H1 (cell line): ENCODE results near the gene PARD6B. TPM values are rescaled to one million over a fixed set of nuclear protein-coding genes. Genes with fewer than 3 reads are reported as not detected.

Experiments used
- ASH2L ChIP-seq: fragments of 200-600, 300-600 bp; sonication (generic); IDR thresholded peaks from one replicate; pipeline ENCODE4 v1.7.1; 2017; ENCODE audit warnings: low read length
- CHD1 ChIP-seq: IDR thresholded peaks from 2 replicates; pipeline ENCODE4 v1.6.1; 2012; ENCODE audit warnings: low read depth, low read length, improper control_type of control experiment
- CREB1 ChIP-seq: IDR thresholded peaks from 2 replicates; pipeline ENCODE4 v1.6.1; 2012; ENCODE audit warnings: inconsistent platforms
- JUN ChIP-seq: IDR thresholded peaks from 2 replicates; pipeline ENCODE4 v1.6.1; 2011; ENCODE audit warnings: low read depth, mild to moderate bottlenecking, improper control_type of control experiment, low read length
- RBBP5 ChIP-seq: IDR thresholded peaks from 2 replicates; pipeline ENCODE4 v1.7.1; 2012; ENCODE audit warnings: low read depth, mild to moderate bottlenecking, inconsistent platforms, low read length, moderate library complexity, borderline replicate concordance
- RNF2 ChIP-seq: fragments of 200-900, 300-1000 bp; sonication (generic); IDR thresholded peaks from 2 replicates; pipeline ENCODE4 v1.7.1; 2016; ENCODE audit warnings: borderline replicate concordance, low read depth, mild to moderate bottlenecking, antibody characterized with exemption, low read length; ENCODE audit not compliant: poor library complexity, severe bottlenecking; ENCODE audit errors: missing control alignments
- TAF1 ChIP-seq: IDR thresholded peaks from 2 replicates; pipeline ENCODE4 v1.6.1; 2011; ENCODE audit warnings: mild to moderate bottlenecking, low read depth, low read length
- TEAD4 ChIP-seq: IDR thresholded peaks from 2 replicates; pipeline ENCODE4 v1.6.1; 2012; ENCODE audit warnings: low read depth, low read length, inconsistent platforms, mixed read lengths
- ZNF274 ChIP-seq: IDR thresholded peaks from 2 replicates; pipeline ENCODE4 v1.7.0; 2012; ENCODE audit warnings: low read length, borderline replicate concordance; ENCODE audit errors: extremely low read depth
- polyA plus RNA-seq, 7 experiments: library from polyadenylated mRNA; depleted of rRNA in 3 of 7; stranded (reverse) in 5 of 7; unstranded in 2 of 7; fragments of >200 nt in 5 of 7; fragments of 200-250 nt in 2 of 7; gene quantifications; 1 replicate in 5 of 7; 2 replicates in 1 of 7; 4 replicates in 1 of 7; pipeline versions ENCODE4 v1.2.1 to v1.2.3, GENCODE V29; 2011 to 2013; ENCODE audit warnings: missing spikeins in 2 of 7, mixed read lengths in 2 of 7
- total RNA-seq: library from RNA; stranded (reverse); fragmentation: NEBNext Ultra II Directional; extraction: Animal tissue kit (Norgen Biotek cat#: 25700); gene quantifications from 2 replicates; pipeline ENCODE4 v1.2.1, GENCODE V29; 2021

The PARD6B gene
- total and polyA plus RNA-seq, 2 of the 8 experiments (the other 6 are each of a cell fraction or from before 2014, with no cell fraction given) = 5.2 to 34.1 TPM

DNA sequence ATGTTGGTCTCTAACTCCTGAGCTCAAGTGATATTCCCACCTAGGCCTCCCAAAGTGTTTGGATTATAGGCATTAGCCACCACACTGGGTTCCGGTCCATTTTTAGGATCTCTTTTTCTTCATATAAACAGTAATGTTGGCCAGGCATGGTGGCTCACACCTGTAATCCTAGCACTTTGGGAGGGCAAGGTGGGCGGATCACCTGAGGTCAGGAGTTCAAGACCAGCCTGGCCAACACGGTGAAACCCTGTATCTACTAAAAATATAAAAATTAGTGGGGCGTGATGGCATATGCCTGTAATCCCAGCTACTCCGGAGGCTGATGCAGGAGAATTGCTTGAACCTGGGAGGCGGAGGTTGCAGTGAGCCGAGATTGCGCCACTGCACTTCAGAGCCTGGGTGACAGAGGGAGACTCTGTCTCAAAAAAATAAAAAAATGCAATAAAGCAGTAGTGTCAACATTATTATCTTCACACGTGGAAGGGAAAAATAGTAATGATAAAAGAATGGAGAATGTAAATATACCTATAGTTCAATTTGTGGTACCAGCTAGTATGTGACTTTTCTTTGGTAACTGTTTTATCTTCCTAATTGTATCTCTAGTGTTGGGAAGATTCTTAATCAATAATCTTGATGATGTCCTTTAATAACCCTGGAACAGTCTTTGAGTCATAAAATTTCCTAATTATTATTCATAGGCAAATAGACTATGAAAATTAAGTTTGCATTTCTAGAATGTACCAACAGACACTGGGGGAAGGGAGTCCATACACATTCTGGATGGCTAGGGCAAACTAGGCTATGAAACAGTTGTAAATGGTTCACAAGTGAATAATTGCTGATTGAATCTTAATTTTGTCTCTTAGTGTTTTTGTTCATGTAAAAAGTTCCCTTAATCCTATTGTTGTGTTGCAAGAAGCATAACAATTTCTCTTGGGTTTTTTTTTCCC, 3.6 kb downstream of the PARD6B start (continued):
- TF ChIP-seq CHD1 (no peak), ASH2L (no peak), RNF2 (no peak), RBBP5 (no peak), ZNF274 (no peak), TAF1 (no peak), TEAD4 (no peak), JUN (no peak), CREB1 (no peak)
